Ectodermal cell (in vitro differentiated cells): ENCODE data around the gene B4GALT5. TPM values are rescaled to one million over a fixed set of nuclear protein-coding genes. Genes with fewer than 3 reads are reported as not detected.
"Not testable (repeated sequence)": the region's sequence is repeated elsewhere in the genome, so short reads cannot be mapped to it uniquely, and the experiment has no call there.

Experiments used
- H3K27ac ChIP-seq: 2 replicates; pipeline ENCODE4 v1.7.0; 2013; ENCODE audit warnings: mild to moderate bottlenecking, low read depth, low read length; ENCODE audit not compliant: insufficient read depth, poor library complexity, severe bottlenecking
- H3K27me3 ChIP-seq: 2 replicates; pipeline ENCODE4 v1.7.0; 2013; ENCODE audit warnings: mild to moderate bottlenecking, low read length; ENCODE audit not compliant: insufficient read depth, control insufficient read depth, poor library complexity, severe bottlenecking
- H3K36me3 ChIP-seq: one replicate; pipeline ENCODE4 v1.7.0; 2013; ENCODE audit warnings: low read length; ENCODE audit not compliant: control insufficient read depth, insufficient read depth
- H3K4me1 ChIP-seq: one replicate; pipeline ENCODE4 v1.7.0; 2013; ENCODE audit warnings: low read length; ENCODE audit not compliant: control insufficient read depth, insufficient read depth
- H3K4me3 ChIP-seq: 2 replicates; pipeline ENCODE4 v1.7.0; 2013; ENCODE audit warnings: low read depth, low read length, control low read depth; ENCODE audit not compliant: insufficient read depth
- H3K9me3 ChIP-seq: 2 replicates; pipeline ENCODE4 v1.7.0; 2013; ENCODE audit warnings: mild to moderate bottlenecking, low read length, moderate library complexity; ENCODE audit not compliant: control insufficient read depth
- WGBS, 2 experiments: methylation state at CpG; one replicate each; pipeline ENCODE4 v1.1.7; 2013; ENCODE audit warnings: missing lambda C conversion rate in 2 of 2; 5-methylcytosine and 5-hydroxymethylcytosine counted together
- polyA plus RNA-seq, 4 experiments: library from polyadenylated mRNA; stranded (reverse); fragments of 50-300 nt; gene quantifications; one replicate each; pipeline ENCODE4 v1.2.3, GENCODE V29; 2013

Gene B4GALT5, protein sequence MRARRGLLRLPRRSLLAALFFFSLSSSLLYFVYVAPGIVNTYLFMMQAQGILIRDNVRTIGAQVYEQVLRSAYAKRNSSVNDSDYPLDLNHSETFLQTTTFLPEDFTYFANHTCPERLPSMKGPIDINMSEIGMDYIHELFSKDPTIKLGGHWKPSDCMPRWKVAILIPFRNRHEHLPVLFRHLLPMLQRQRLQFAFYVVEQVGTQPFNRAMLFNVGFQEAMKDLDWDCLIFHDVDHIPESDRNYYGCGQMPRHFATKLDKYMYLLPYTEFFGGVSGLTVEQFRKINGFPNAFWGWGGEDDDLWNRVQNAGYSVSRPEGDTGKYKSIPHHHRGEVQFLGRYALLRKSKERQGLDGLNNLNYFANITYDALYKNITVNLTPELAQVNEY
- 55.4 TPM for polyA plus RNA-seq (2013, experiment 1 of 4)
- 63.5 TPM for polyA plus RNA-seq (2013, experiment 2 of 4)
- polyA plus RNA-seq (2013, experiment 3 of 4), result 37.2 TPM
- polyA plus RNA-seq (2013, experiment 4 of 4), result 43.6 TPM

DNA sequence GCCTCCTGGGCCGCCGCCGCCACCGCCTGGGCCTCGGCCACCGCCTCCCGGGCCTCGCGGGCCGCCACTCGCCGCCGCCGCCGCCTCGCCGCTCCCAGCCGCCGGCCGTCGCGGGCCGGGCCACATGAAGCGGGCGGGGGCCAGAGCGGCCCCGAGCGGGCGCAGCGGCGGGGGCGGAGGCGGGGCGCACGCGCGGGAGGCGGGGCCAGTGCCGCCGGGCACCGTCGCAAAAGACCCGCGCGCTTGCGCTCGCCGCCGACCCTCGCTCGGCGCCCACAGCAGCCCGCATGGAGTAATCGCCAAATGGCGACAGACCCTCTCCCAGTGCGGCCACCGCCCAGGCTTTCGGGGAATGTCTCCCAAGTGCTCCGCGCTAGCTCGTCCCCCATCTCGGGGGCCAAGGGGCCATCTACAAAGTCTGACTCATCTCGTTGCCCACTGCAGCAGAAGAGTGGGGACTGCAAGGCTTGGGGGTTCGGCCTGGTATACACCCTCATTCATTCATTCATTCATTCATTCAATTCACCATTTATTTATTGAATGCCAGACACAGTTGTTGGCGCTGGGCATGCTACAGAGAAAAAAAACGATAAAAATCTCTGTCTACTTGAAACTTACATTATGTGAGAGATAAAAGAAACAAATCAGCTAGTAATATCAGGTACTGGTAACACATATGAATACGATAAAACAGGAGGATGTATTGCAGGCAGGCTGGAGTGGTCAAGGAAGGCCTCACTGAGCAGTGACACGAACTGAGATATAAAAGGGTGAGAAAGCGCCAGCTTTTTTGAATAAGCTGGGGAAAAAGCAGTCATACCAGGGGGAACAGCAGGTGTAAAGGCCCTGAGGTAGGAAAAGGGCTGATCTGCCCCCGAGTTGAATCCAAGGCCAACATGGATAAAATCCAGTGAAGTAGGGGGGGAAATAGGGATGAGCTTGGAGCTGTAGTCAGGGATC, at the start of gene B4GALT5:
Gene B4GALT5, minus strand, starts transcription at position 126 of the 960 bp plus-strand sequence. CDS start 188 bp downstream, outside the sequence.
- no peak within 1 kb of the TSS for H3K27ac ChIP-seq
- 6 to 7% methylated on average over 69 to 70 of the region's 70 CpGs for WGBS, 2 experiments
- no peaks in the 10 kb centered on the region for H3K36me3 ChIP-seq

DNA sequence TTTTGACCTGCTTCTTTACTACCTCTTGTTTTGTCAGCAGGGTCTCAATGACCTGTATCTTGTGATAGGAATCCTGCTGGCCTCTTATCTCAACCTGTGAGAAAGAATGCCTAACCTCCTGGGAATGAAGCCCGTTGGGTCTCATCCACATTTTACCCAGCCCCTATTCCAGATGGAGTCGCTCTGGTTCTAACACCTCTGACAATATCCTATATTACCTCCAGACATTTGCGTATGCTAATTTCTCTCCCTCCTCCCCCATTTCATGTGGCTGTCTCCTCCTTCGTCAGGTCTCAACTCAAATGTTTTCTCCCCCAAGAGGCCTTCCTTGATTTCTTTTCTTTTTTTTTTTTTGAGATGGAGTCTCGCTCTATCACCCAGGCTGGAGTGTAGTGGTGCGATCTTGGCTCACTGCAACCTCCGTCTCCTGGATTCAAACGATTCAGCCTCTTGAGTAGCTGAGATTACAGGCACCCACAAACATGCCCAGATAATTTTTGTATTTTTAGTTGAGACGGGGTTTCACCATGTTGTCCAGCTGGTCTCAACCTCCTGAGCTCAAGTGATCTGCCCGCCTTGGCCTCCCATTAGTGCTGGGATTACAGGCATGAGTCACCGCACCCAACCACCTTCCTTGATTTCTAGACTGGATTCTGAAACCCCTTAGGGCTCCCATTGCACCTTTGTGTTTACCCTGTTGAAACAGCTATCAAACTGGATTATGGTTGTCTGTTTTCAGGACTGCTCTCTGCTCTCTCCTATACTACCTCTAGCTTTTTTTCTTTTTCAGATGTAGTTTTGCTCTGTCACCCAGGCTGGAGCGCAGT, 49.5 kb upstream of the B4GALT5 start:
- Histone ChIP-seq H3K27me3 (no peaks in the 10 kb centered on the region), H3K36me3 (no peaks in the 10 kb centered on the region), H3K27ac (no peak overlapping the region), H3K9me3 (no peaks in the 10 kb centered on the region), H3K4me3 (no peak overlapping the region), H3K4me1 (peaks cover 17% of the 10 kb centered on the region)
- WGBS, 2 experiments, result 76 to 77% methylated on average over 12 of the region's 12 CpGs

More for the DNA sequence above, at the start of gene B4GALT5:
- H3K4me1 ChIP-seq, result peaks cover 12% of the 10 kb centered on the region
- H3K27me3 ChIP-seq, result no peaks in the 10 kb centered on the region
- H3K9me3 ChIP-seq, result no peaks in the 10 kb centered on the region
- H3K4me3 ChIP-seq, result peak within 1 kb of the TSS; percentile 82

DNA sequence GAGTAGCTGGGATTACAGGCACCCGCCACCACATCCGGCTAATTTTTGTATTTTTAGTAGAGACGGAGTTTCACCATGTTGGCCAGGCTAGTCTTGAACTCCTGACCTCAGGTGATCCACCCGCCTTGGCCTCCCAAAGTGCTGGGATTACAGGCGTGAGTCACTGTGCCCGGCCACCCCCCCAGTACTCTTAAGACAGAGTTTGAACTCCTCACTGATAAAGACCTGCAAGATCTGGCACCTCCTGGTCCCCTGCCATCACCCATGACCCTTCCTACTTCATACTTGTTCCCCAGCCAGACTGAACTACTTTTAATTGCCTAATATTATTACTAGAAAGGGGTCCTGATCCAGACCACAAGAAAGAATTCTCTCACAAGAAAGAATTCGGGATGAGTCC, 48.2 kb upstream of the B4GALT5 start:
- not testable (repeated sequence) for H3K36me3 ChIP-seq, H3K27me3 ChIP-seq, H3K9me3 ChIP-seq, H3K4me3 ChIP-seq, H3K27ac ChIP-seq
- WGBS, 2 experiments, result 93 to 94% methylated on average over 6 of the region's 7 CpGs
- H3K4me1 ChIP-seq, result peaks cover 14% of the 10 kb centered on the region

DNA sequence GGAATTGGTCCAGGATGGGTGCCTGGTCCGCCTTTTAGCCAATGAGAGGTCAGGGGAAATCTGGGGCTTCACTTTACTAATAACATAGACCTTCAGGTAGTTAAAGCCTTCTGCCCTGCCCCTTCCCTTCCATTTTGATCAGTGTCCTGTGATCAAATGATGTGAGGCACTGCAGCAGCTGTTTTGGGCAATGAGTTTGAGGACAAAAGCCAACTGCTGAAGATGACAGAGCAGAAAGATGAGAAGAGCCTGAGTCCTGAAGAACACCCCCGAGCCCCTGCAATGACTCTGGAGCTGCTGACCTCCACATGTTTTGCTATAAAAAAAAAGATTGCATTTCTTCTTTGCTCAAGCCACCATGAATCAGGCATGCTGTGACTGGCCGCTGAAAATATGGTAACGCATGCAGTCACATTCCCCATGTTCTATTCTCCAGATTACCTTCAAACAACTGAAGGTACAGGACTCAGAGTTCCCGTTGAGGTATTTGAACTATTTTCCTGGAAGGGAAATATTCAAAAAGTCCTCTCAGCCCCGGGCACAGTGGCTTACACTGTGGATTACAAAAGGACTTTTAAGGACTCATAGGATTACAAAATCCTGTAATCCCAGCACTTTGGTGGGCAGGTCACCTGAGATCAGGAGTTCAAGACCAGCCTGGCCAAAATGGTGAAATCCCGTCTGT, 45.7 kb upstream of the B4GALT5 start:
- WGBS, 2 experiments, result 87 to 90% methylated on average over 7 of the region's 7 CpGs
- H3K4me1 ChIP-seq, result peaks cover 10% of the 10 kb centered on the region
- no peak overlapping the region for H3K4me3 ChIP-seq
- no peaks in the 10 kb centered on the region for H3K9me3 ChIP-seq
- H3K27ac ChIP-seq, result no peak overlapping the region
- no peaks in the 10 kb centered on the region for H3K36me3 ChIP-seq
- H3K27me3 ChIP-seq, result no peaks in the 10 kb centered on the region

DNA sequence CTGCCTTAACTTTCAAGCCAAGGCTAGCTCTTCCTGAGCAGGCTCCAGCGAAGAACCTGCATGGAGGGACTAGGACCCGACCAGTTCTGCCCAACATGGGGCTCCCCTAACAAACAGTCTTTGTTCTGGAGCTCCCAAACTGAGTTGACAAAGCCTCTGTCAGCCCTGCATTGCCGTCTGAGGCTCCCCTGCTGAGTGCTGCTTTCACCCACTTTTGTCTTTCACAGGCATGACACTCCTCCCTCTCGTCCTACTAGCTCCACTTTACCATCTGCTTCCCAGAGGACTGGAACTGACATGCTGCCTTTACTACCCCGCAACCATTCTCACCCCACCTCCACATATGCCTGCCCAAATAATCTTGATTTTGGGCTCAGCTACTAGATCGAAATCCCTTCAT, 45.1 kb upstream of the B4GALT5 start:
- Histone ChIP-seq H3K4me1 (peaks cover 10% of the 10 kb centered on the region), H3K4me3 (no peak overlapping the region), H3K9me3 (no peaks in the 10 kb centered on the region), H3K27ac (no peak overlapping the region), H3K36me3 (no peaks in the 10 kb centered on the region), H3K27me3 (no peaks in the 10 kb centered on the region)
- WGBS, 2 experiments, result 32% methylated on average over 6 of the region's 6 CpGs

DNA sequence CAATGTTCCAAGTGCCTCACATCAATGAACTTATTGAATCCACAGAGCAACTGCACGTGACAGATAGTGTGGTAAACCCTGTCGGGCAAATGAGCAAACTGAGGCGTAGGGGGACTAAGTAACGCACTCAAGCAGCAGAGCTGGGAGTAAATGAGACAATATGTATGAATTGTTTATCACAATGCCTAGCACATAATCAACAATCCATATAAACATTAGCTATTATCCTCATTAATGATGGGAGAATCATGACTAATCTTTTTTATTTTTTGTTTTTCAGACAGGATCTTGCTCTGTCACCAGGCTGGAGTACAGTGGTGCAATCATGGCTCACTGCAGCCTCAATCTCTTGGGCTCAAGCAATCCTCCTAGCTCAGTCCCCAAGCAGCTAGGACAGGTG, 43.9 kb upstream of the B4GALT5 start:
- Histone ChIP-seq H3K27ac (no peak overlapping the region), H3K36me3 (no peaks in the 10 kb centered on the region), H3K4me1 (peaks cover 7% of the 10 kb centered on the region), H3K4me3 (no peak overlapping the region), H3K27me3 (no peaks in the 10 kb centered on the region), H3K9me3 (no peaks in the 10 kb centered on the region)
- WGBS, 2 experiments, result 90 to 94% methylated on average over 4 of the region's 4 CpGs

DNA sequence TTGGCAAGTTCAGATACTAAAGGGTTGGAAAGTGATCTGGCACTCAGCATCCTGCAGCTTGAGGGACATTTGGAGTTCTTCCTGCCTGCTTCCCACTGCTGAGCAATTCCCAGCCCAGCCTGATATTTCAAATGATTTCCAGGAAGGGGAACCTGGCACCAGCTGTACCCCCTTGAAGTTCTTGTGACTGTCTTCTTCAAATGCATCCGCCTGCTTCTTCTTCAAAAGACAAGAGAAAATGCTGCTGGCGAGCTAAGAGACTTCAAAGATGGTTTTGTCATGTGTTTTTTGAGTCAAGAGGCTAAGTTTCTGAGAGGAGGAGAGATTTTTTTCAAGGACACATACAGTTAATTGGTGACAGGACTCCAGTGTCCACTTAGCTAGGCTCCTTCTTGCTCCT, 42.6 kb upstream of the B4GALT5 start:
- WGBS, 2 experiments, result 92 to 97% methylated on average over 2 of the region's 2 CpGs
- no peak overlapping the region for H3K4me3 ChIP-seq
- no peaks in the 10 kb centered on the region for H3K27me3 ChIP-seq
- peaks cover 6% of the 10 kb centered on the region for H3K4me1 ChIP-seq
- no peak overlapping the region for H3K27ac ChIP-seq
- H3K9me3 ChIP-seq, result no peaks in the 10 kb centered on the region
- H3K36me3 ChIP-seq, result no peaks in the 10 kb centered on the region

DNA sequence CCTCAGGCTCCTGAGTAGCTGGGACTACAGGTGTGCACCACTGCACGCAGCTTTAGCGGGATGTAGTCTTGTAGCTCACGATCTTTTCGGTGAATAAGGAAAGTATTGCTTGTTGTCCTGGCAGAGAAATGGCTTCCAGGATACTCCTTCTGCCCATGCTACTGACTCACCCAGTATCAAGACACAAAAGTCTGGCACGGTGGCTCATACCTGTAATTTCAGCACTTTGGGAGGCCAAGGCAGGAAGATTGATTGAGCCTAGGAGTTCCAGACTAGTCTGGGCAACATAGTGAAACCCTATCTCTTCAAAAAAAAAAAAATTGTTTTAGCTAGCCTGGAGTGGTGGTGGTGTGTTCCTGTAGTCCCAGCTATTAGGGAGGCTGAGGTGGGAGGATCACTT, 40.9 kb upstream of the B4GALT5 start:
- no peaks in the 10 kb centered on the region for H3K36me3 ChIP-seq
- no peak overlapping the region for H3K27ac ChIP-seq
- no peak overlapping the region for H3K4me3 ChIP-seq
- 91 to 96% methylated on average over 5 of the region's 5 CpGs for WGBS, 2 experiments
- H3K4me1 ChIP-seq, result peaks cover 6% of the 10 kb centered on the region
- H3K9me3 ChIP-seq, result no peaks in the 10 kb centered on the region
- no peaks in the 10 kb centered on the region for H3K27me3 ChIP-seq

DNA sequence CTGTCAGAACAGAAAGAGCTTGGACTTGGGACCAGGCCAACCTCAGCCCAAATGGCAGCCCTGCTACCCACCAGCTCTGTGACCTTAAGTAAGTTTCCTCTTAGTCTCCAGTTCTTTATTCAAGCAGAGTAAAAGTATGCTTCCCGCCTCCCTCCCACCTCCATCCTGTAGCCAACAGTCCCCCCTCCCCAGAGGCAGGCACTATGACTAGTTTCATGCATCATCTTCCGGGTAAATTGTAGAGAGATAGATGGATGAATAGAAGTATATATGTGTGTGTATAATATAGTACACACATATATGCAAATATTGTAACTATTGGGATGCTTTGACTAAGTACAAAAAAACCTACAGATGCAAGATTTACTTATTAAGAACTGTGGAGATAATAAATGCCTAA, 39.5 kb upstream of the B4GALT5 start:
- 80 to 94% methylated on average over 1 of the region's 2 CpGs for WGBS, 2 experiments
- H3K27ac ChIP-seq, result no peak overlapping the region

More for the DNA sequence above, 39.5 kb upstream of the B4GALT5 start:
- Histone ChIP-seq H3K4me1 (peaks cover 2% of the 10 kb centered on the region), H3K27me3 (no peaks in the 10 kb centered on the region), H3K9me3 (no peaks in the 10 kb centered on the region), H3K36me3 (no peaks in the 10 kb centered on the region), H3K4me3 (no peak overlapping the region)
